GM23338 (cell line): ENCODE measurements around the gene KIFC3. TPM values are rescaled to one million over a fixed set of nuclear protein-coding genes. Genes with fewer than 3 reads are reported as not detected.

Experiments used
- ATAC-seq: fragments of 200-7000 bp; cut with Tn5 transposase; 3 replicates; pipeline ENCODE4 v1.9.1; 2020
- DNase-seq: peaks from one replicate; pipeline ENCODE4 v3.0.0-alpha.2; 2015; ENCODE audit warnings: low spot score
- H2AFZ ChIP-seq: fragments of 200-600 bp; sonication (generic); 2 replicates; pipeline ENCODE4 v1.8.0; 2016; ENCODE audit warnings: antibody characterized with exemption, mild to moderate bottlenecking, moderate library complexity
- H3F3A ChIP-seq: fragments of 200-600 bp; sonication (generic); replicated peaks from 2 replicates; pipeline ENCODE4 v1.8.0; 2017; ENCODE audit warnings: antibody characterized with exemption, mixed run types, low read depth
- H3K27ac ChIP-seq: fragments of 200-600 bp; sonication (generic); 2 replicates; pipeline ENCODE4 v1.6.1; 2016; ENCODE audit warnings: low read depth
- H3K27me3 ChIP-seq: fragments of 200-600 bp; sonication (generic); 2 replicates; pipeline ENCODE4 v1.8.0; 2016; ENCODE audit warnings: mild to moderate bottlenecking, mixed run types, moderate library complexity; ENCODE audit not compliant: insufficient read depth
- H3K36me3 ChIP-seq: fragments of 200-600 bp; sonication (generic); 2 replicates; pipeline ENCODE4 v1.8.0; 2016; ENCODE audit warnings: mild to moderate bottlenecking; ENCODE audit not compliant: insufficient read depth
- H3K4me1 ChIP-seq: fragments of 200-600 bp; sonication (generic); 2 replicates; pipeline ENCODE4 v1.8.0; 2016; ENCODE audit warnings: mild to moderate bottlenecking, moderate library complexity; ENCODE audit not compliant: insufficient read depth
- H3K4me2 ChIP-seq: fragments of 200-600 bp; sonication (generic); 2 replicates; pipeline ENCODE4 v1.7.1; 2017; ENCODE audit warnings: mixed run types
- H3K4me3 ChIP-seq: fragments of 200-600 bp; sonication (generic); 2 replicates; pipeline ENCODE4 v1.6.1; 2016; ENCODE audit warnings: mixed run types
- H3K79me2 ChIP-seq: fragments of 200-600 bp; sonication (generic); replicated peaks from 2 replicates; pipeline ENCODE4 v1.8.0; 2017; ENCODE audit warnings: mild to moderate bottlenecking; ENCODE audit not compliant: insufficient read depth
- H3K9me2 ChIP-seq: fragments of 200-600 bp; sonication (generic); 2 replicates; pipeline ENCODE4 v1.8.0; 2017; ENCODE audit not compliant: insufficient read depth
- H4K20me1 ChIP-seq: fragments of 200-600 bp; sonication (generic); replicated peaks from 2 replicates; pipeline ENCODE4 v1.8.0; 2017; ENCODE audit warnings: mild to moderate bottlenecking; ENCODE audit not compliant: insufficient read depth
- H3K27ac Mint-ChIP-seq: 2 replicates; pipeline ENCODE4 v1.8.0; 2020; ENCODE audit warnings: inconsistent platforms, mild to moderate bottlenecking, moderate library complexity, mixed read lengths
- H3K27me3 Mint-ChIP-seq: 3 replicates; pipeline ENCODE4 v1.8.0; 2022; ENCODE audit warnings: low read depth, mild to moderate bottlenecking, moderate library complexity, mixed read lengths, inconsistent platforms; ENCODE audit not compliant: insufficient read depth, poor library complexity
- H3K36me3 Mint-ChIP-seq: 3 replicates; pipeline ENCODE4 v1.8.0; 2021; ENCODE audit warnings: low read depth, mild to moderate bottlenecking, inconsistent platforms, moderate library complexity, mixed read lengths
- H3K4me1 Mint-ChIP-seq: 3 replicates; pipeline ENCODE4 v1.8.0; 2020; ENCODE audit warnings: mild to moderate bottlenecking, inconsistent platforms, mixed read lengths
- H3K4me3 Mint-ChIP-seq: 3 replicates; pipeline ENCODE4 v1.8.0; 2021; ENCODE audit warnings: moderate library complexity, mild to moderate bottlenecking, inconsistent platforms, mixed read lengths
- H3K9me3 Mint-ChIP-seq: 3 replicates; pipeline ENCODE4 v1.8.0; 2020; ENCODE audit warnings: moderate library complexity, mild to moderate bottlenecking, inconsistent platforms, mixed read lengths
- CREB1 ChIP-seq: fragments of 250-450 bp; sonication (Bioruptor Pico); IDR thresholded peaks from 2 replicates; pipeline ENCODE4 v1.5.0; 2020; ENCODE audit warnings: low read depth, mild to moderate bottlenecking, moderate library complexity
- CTCF ChIP-seq, 2 experiments: fragments of 200-600 bp in 1 of 2; sonication (generic) in 1 of 2; conservative IDR thresholded peaks; 2 replicates each; pipeline versions ENCODE4 v1.5.1 to v1.6.1; 2016 to 2017; ENCODE audit warnings: antibody characterized with exemption in 2 of 2, low read depth in 2 of 2, mild to moderate bottlenecking in 2 of 2, moderate library complexity in 1 of 2
- EZH2 ChIP-seq: fragments of 200-600 bp; sonication (generic); IDR thresholded peaks from one replicate; pipeline ENCODE4 v1.8.0; 2017; ENCODE audit warnings: antibody characterized with exemption, mild to moderate bottlenecking, low read depth; ENCODE audit not compliant: unreplicated experiment
- EZH2phosphoT487 ChIP-seq: fragments of 200-600 bp; sonication (generic); IDR thresholded peaks from one replicate; pipeline ENCODE4 v1.8.1; 2018; ENCODE audit warnings: antibody characterized with exemption; ENCODE audit not compliant: unreplicated experiment
- JUNB ChIP-seq: IDR thresholded peaks from one replicate; pipeline ENCODE4 v1.6.1; 2016; ENCODE audit warnings: antibody characterized with exemption; ENCODE audit not compliant: unreplicated experiment
- NANOG ChIP-seq: IDR thresholded peaks from 2 replicates; pipeline ENCODE4 v1.6.1; 2016; ENCODE audit warnings: antibody characterized with exemption, borderline replicate concordance
- POLR2AphosphoS5 ChIP-seq: IDR thresholded peaks from 2 replicates; pipeline ENCODE4 v1.6.1; 2016; ENCODE audit warnings: antibody characterized with exemption, low read depth
- REST ChIP-seq: IDR thresholded peaks from one replicate; pipeline ENCODE4 v1.6.1; 2018; ENCODE audit warnings: antibody characterized with exemption; ENCODE audit not compliant: unreplicated experiment
- STAT1 ChIP-seq: IDR thresholded peaks from one replicate; pipeline ENCODE4 v1.6.1; 2016; ENCODE audit warnings: antibody characterized with exemption; ENCODE audit not compliant: unreplicated experiment
- ZNF114 ChIP-seq: fragments of 250-450 bp; sonication (Bioruptor Pico); IDR thresholded peaks from 2 replicates; pipeline ENCODE4 v1.5.0; 2020; ENCODE audit warnings: mild to moderate bottlenecking, moderate library complexity
- ZNF331 ChIP-seq: fragments of 250-450 bp; sonication (Bioruptor Pico); IDR thresholded peaks from 2 replicates; pipeline ENCODE4 v1.5.0; 2020; ENCODE audit warnings: low read depth, mild to moderate bottlenecking, moderate library complexity
- polyA plus RNA-seq: library from polyadenylated mRNA; unstranded; fragments of >200 nt; fragmentation: Nextera tagmentation; extraction: Ambion mirVana; gene quantifications from 2 replicates; pipeline ENCODE4 v1.2.1, GENCODE V29; 2016
- total RNA-seq: library from RNA; depleted of rRNA; stranded (reverse); fragments of >200 nt; shearing (Covaris generic); gene quantifications from 2 replicates; pipeline ENCODE4 v1.2.3, GENCODE V29; 2014
- TF ChIP-seq, protein P1 (sequence below): IDR thresholded peaks from 2 replicates; pipeline ENCODE4 v1.6.1; 2016; ENCODE audit warnings: antibody characterized with exemption
- TF ChIP-seq, protein P2 (sequence below): fragments of 250-450 bp; sonication (Bioruptor Pico); IDR thresholded peaks from 2 replicates; pipeline ENCODE4 v1.5.0; 2020; ENCODE audit warnings: mild to moderate bottlenecking, moderate library complexity

The KIFC3 gene
- total and polyA plus RNA-seq, 2 experiments from 2014 or later = 4.4 to 12.5 TPM

- TF ChIP-seq, protein P1, sequence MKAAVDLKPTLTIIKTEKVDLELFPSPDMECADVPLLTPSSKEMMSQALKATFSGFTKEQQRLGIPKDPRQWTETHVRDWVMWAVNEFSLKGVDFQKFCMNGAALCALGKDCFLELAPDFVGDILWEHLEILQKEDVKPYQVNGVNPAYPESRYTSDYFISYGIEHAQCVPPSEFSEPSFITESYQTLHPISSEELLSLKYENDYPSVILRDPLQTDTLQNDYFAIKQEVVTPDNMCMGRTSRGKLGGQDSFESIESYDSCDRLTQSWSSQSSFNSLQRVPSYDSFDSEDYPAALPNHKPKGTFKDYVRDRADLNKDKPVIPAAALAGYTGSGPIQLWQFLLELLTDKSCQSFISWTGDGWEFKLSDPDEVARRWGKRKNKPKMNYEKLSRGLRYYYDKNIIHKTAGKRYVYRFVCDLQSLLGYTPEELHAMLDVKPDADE = no peak
- TF ChIP-seq REST = no peak
- TF ChIP-seq EZH2phosphoT487 = no peak
- no peak for TF ChIP-seq NANOG
- no peak for TF ChIP-seq CREB1
- TF ChIP-seq, protein P2, sequence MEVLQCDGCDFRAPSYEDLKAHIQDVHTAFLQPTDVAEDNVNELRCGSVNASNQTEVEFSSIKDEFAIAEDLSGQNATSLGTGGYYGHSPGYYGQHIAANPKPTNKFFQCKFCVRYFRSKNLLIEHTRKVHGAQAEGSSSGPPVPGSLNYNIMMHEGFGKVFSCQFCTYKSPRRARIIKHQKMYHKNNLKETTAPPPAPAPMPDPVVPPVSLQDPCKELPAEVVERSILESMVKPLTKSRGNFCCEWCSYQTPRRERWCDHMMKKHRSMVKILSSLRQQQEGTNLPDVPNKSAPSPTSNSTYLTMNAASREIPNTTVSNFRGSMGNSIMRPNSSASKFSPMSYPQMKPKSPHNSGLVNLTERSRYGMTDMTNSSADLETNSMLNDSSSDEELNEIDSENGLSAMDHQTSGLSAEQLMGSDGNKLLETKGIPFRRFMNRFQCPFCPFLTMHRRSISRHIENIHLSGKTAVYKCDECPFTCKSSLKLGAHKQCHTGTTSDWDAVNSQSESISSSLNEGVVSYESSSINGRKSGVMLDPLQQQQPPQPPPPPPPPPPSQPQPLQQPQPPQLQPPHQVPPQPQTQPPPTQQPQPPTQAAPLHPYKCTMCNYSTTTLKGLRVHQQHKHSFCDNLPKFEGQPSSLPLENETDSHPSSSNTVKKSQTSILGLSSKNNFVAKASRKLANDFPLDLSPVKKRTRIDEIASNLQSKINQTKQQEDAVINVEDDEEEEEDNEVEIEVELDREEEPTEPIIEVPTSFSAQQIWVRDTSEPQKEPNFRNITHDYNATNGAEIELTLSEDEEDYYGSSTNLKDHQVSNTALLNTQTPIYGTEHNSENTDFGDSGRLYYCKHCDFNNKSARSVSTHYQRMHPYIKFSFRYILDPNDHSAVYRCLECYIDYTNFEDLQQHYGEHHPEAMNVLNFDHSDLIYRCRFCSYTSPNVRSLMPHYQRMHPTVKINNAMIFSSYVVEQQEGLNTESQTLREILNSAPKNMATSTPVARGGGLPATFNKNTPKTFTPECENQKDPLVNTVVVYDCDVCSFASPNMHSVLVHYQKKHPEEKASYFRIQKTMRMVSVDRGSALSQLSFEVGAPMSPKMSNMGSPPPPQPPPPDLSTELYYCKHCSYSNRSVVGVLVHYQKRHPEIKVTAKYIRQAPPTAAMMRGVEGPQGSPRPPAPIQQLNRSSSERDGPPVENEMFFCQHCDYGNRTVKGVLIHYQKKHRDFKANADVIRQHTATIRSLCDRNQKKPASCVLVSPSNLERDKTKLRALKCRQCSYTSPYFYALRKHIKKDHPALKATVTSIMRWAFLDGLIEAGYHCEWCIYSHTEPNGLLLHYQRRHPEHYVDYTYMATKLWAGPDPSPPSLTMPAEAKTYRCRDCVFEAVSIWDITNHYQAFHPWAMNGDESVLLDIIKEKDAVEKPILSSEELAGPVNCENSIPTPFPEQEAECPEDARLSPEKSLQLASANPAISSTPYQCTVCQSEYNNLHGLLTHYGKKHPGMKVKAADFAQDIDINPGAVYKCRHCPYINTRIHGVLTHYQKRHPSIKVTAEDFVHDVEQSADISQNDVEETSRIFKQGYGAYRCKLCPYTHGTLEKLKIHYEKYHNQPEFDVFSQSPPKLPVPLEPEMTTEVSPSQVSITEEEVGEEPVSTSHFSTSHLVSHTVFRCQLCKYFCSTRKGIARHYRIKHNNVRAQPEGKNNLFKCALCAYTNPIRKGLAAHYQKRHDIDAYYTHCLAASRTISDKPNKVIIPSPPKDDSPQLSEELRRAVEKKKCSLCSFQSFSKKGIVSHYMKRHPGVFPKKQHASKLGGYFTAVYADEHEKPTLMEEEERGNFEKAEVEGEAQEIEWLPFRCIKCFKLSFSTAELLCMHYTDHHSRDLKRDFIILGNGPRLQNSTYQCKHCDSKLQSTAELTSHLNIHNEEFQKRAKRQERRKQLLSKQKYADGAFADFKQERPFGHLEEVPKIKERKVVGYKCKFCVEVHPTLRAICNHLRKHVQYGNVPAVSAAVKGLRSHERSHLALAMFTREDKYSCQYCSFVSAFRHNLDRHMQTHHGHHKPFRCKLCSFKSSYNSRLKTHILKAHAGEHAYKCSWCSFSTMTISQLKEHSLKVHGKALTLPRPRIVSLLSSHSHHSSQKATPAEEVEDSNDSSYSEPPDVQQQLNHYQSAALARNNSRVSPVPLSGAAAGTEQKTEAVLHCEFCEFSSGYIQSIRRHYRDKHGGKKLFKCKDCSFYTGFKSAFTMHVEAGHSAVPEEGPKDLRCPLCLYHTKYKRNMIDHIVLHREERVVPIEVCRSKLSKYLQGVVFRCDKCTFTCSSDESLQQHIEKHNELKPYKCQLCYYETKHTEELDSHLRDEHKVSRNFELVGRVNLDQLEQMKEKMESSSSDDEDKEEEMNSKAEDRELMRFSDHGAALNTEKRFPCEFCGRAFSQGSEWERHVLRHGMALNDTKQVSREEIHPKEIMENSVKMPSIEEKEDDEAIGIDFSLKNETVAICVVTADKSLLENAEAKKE = no peak
- TF ChIP-seq STAT1 = no peak
- no peak for TF ChIP-seq JUNB
- no peak for TF ChIP-seq POLR2AphosphoS5
- TF ChIP-seq CTCF (conservative IDR thresholded peaks at IDR 0.05; ENCODE audit: low read depth in 2 of 2) = no peak
- TF ChIP-seq EZH2 = no peak
- no peak for TF ChIP-seq ZNF114 (CRISPR knock-in tag)
- no peak for TF ChIP-seq ZNF331 (CRISPR knock-in tag)
- H3K4me3 ChIP-seq = no peak overlapping the region
- H3K27me3 ChIP-seq = no peaks in the 10 kb centered on the region
- no peaks in the 10 kb centered on the region for H3K36me3 ChIP-seq
- no peak overlapping the region for H3K4me2 ChIP-seq
- Mint-ChIP-seq H3K27me3 (peaks cover 8% of the 10 kb centered on the region), H3K4me1 (peaks cover 11% of the 10 kb centered on the region; the same call in 2 of the 3 replicates), H3K4me3 (no peak overlapping the region), H3K27ac (no peak overlapping the region), H3K9me3 (no peaks in the 10 kb centered on the region), H3K36me3 (no peaks in the 10 kb centered on the region)
- H3K9me2 ChIP-seq = no peaks in the 10 kb centered on the region
- no peaks in the 10 kb centered on the region for H3F3A ChIP-seq
- H4K20me1 ChIP-seq = no peaks in the 10 kb centered on the region
- DNase-seq (no peak), ATAC-seq (no peak)
- no peaks in the 10 kb centered on the region for H3K79me2 ChIP-seq
- no peak overlapping the region for H2AFZ ChIP-seq
- no peak overlapping the region for H3K27ac ChIP-seq
- H3K4me1 ChIP-seq = peaks cover 3% of the 10 kb centered on the region; the same call in 1 of the 2 replicates
Measured at GRCh38 chr16:57786632-57787518, 15.4 kb downstream of the KIFC3 start.
